Endothelial cell of umbilical vein (primary cell): Measurements from ENCODE around the gene LOXL3. TPM values are rescaled to one million over a fixed set of nuclear protein-coding genes. Genes with fewer than 3 reads are reported as not detected.

Experiments used
- BruUV-seq: library from RNA; stranded (reverse); fragments of 400-500 nt; replicated peaks from 2 replicates; lab custom pipeline; 2021; lab: Mats Ljungman, UMichigan
- CTCF ChIA-PET: fragments of 300-600, 350-600 bp; sonication (Branson Sonifier 250); formaldehyde crosslinking; loops from one replicate; lab custom pipeline; 2021; ENCODE audit warnings: antibody characterized with exemption, inconsistent platforms; lab: Charles Lee
- POLR2A ChIA-PET: fragments of 300-600, 350-600 bp; sonication (Branson Sonifier 250); formaldehyde crosslinking; loops from one replicate; lab custom pipeline; 2021; ENCODE audit warnings: antibody characterized with exemption, inconsistent platforms; lab: Charles Lee
- DNase-seq: peaks from one replicate; pipeline ENCODE4 v3.0.0-alpha.2; 2011; ENCODE audit warnings: low read depth, low spot score
- FAIRE-seq: peaks from 2 replicates; lab custom pipeline; 2011; peaks lifted over from hg19 to GRCh38; lab: Jason Lieb, UNC
- H2AFZ ChIP-seq: 2 replicates; pipeline ENCODE4 v1.6.0; 2012; ENCODE audit warnings: low read depth, low read length, control low read depth, inconsistent platforms
- H3K27ac ChIP-seq: 2 replicates; pipeline ENCODE4 v1.5.1; 2011; ENCODE audit warnings: low read depth, mild to moderate bottlenecking, control low read depth, low read length, moderate library complexity; ENCODE audit not compliant: insufficient read depth
- H3K27me3 ChIP-seq, 2 experiments: 2 replicates each; pipeline versions ENCODE4 v1.6.0 to v1.6.1; 2011; ENCODE audit warnings: low read length in 2 of 2, mixed read lengths in 1 of 2; ENCODE audit not compliant: control insufficient read depth in 2 of 2, insufficient read depth in 2 of 2
- H3K36me3 ChIP-seq, 2 experiments: 2 replicates in 1 of 2; 3 replicates in 1 of 2; pipeline ENCODE4 v1.5.1; 2011; ENCODE audit warnings: low read length in 2 of 2, mild to moderate bottlenecking in 1 of 2, moderate library complexity in 1 of 2; ENCODE audit not compliant: control insufficient read depth in 2 of 2, insufficient read depth in 2 of 2; ENCODE audit errors: extremely low read depth in 1 of 2
- H3K4me1 ChIP-seq: 3 replicates; pipeline ENCODE4 v1.5.1; 2011; ENCODE audit warnings: mild to moderate bottlenecking, low read length; ENCODE audit not compliant: control insufficient read depth, insufficient read depth; ENCODE audit errors: extremely low read depth
- H3K4me2 ChIP-seq: 2 replicates; pipeline ENCODE4 v1.6.1; 2011; ENCODE audit warnings: low read length, control low read depth, mixed read lengths; ENCODE audit not compliant: insufficient read depth
- H3K4me3 ChIP-seq, 3 experiments: fragments of 200-600 bp in 1 of 3; sonication (generic), shearing (Covaris generic) in 1 of 3; replicated peaks in 1 of 3; 2 replicates each; pipeline ENCODE4 v1.5.1; 2011 to 2016; ENCODE audit warnings: control low read depth in 3 of 3, low read length in 3 of 3, mild to moderate bottlenecking in 2 of 3, inconsistent platforms in 1 of 3, low read depth in 1 of 3, moderate library complexity in 1 of 3; ENCODE audit not compliant: insufficient read depth in 1 of 3
- H3K79me2 ChIP-seq: 2 replicates; pipeline ENCODE4 v1.6.0; 2012; ENCODE audit warnings: low read length, inconsistent platforms; ENCODE audit not compliant: control insufficient read depth, insufficient read depth
- H3K9ac ChIP-seq: replicated peaks from 2 replicates; pipeline ENCODE3; 2011; ENCODE audit warnings: low read length, control low read depth; ENCODE audit not compliant: insufficient read depth; ENCODE audit errors: extremely low read depth
- H3K9me1 ChIP-seq: replicated peaks from 3 replicates; pipeline ENCODE4 v1.6.0; 2011; ENCODE audit warnings: mild to moderate bottlenecking, low read length; ENCODE audit not compliant: control insufficient read depth, insufficient read depth; ENCODE audit errors: extremely low read depth
- H3K9me3 ChIP-seq: replicated peaks from 2 replicates; pipeline ENCODE4 v1.5.1; 2012; ENCODE audit warnings: low read length, inconsistent platforms; ENCODE audit not compliant: control insufficient read depth, insufficient read depth
- H4K20me1 ChIP-seq: replicated peaks from 2 replicates; pipeline ENCODE3; 2011; ENCODE audit warnings: mild to moderate bottlenecking, low read length; ENCODE audit not compliant: control insufficient read depth, insufficient read depth; ENCODE audit errors: extremely low read depth
- EZH2 ChIP-seq: IDR thresholded peaks from 2 replicates; pipeline ENCODE4 v1.6.1; 2012; ENCODE audit warnings: borderline replicate concordance, low read depth, mild to moderate bottlenecking, moderate library complexity, low read length, inconsistent platforms; ENCODE audit not compliant: severe bottlenecking
- FOS ChIP-seq: IDR thresholded peaks from 2 replicates; pipeline ENCODE4 v1.6.1; 2011; ENCODE audit warnings: mild to moderate bottlenecking, low read length, moderate library complexity, borderline replicate concordance; ENCODE audit not compliant: insufficient read depth
- GATA2 ChIP-seq: IDR thresholded peaks from 2 replicates; pipeline ENCODE4 v1.7.0; 2011; ENCODE audit warnings: low read depth, mild to moderate bottlenecking, moderate library complexity, mixed read lengths, low read length; ENCODE audit not compliant: insufficient read length, insufficient read depth
- POLR2A ChIP-seq: IDR thresholded peaks from 2 replicates; pipeline ENCODE4 v1.6.1; 2012; ENCODE audit warnings: low read depth, mild to moderate bottlenecking, control low read depth, low read length
- dilution Hi-C: fragments of 300-500 bp; cut with MboI; formaldehyde crosslinking; loops from one replicate; pipeline ENCODE4 v1.15.0; 2019; ENCODE audit warnings: low sequenced_read_pairs; ENCODE audit not compliant: extremely low pct_ligation_motif_present
- intact Hi-C: fragments of 100-400 bp; cut with micrococcal nuclease; formaldehyde crosslinking; loops from one replicate; pipeline ENCODE4 v1.10.0; 2022
- polyA plus RNA-seq, 4 experiments: library from polyadenylated mRNA; depleted of rRNA in 3 of 4; stranded (reverse) in 3 of 4; unstranded in 1 of 4; fragments of >200 nt; gene quantifications; 2 replicates each; pipeline versions ENCODE4 v1.2.1 to v1.2.3, GENCODE V29; 2011 to 2012; ENCODE audit warnings: missing spikeins in 1 of 4
- total RNA-seq: library from RNA; stranded (reverse); gene quantifications from 2 replicates; pipeline ENCODE4 v1.2.3, GENCODE V29; 2021

Gene LOXL3
- total and polyA plus RNA-seq, 2 donors (not counting 3 experiments of a cell fraction or from before 2014, with no cell fraction given) = 0.95 to 1.3 TPM

DNA sequence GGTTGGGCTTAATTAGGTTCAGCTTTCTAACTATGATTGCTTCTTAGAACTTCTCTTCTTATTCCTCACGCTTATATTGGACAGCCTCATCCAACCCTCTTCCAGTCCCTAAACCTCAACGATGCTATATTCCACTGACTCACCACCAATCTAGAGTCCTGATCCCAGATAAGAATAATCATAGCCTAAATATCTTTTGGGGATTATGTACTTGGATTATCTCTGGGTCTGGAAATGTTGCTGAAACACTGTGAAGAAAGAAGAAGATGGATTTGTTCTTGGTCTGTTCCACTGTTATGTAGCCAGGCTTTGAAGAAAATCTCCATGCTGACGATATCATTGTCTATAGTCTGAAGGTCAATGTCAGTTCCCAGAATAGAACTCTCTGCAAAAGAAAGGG lies 27.7 kb upstream of the LOXL3 start:
- Histone ChIP-seq H2AFZ (no peak overlapping the region), H3K9me3 (no peaks in the 10 kb centered on the region), H3K9ac (no peak overlapping the region), H3K27ac (no peak overlapping the region), H3K36me3 (no peaks in the 10 kb centered on the region), H3K4me2 (no peak overlapping the region), H3K79me2 (no peaks in the 10 kb centered on the region), H3K27me3 (peaks cover 6 to 7% of the 10 kb centered on the region in 2 experiments), H3K4me3 (no peak overlapping the region), H4K20me1 (no peaks in the 10 kb centered on the region), H3K9me1 (no peaks in the 10 kb centered on the region), H3K4me1 (no peaks in the 10 kb centered on the region)
- intact Hi-C loops (no loop called here), dilution Hi-C loops (no loop called here)
- CTCF ChIA-PET = no interaction called here
- FAIRE-seq (no peak), DNase-seq (no peak)
- POLR2A ChIA-PET = no interaction called here
- BruUV-seq = no TSS peak
- TF ChIP-seq GATA2 (no peak), FOS (no peak), EZH2 (no peak)

- POLR2A ChIA-PET = interaction anchor here (0.6 kb wide), 1 partner anchor 552 kb away, joined by 3 read pairs; no protein-coding TSS in a partner anchor
- H2AFZ ChIP-seq = no peak overlapping the region
- H3K9ac ChIP-seq = no peak overlapping the region
- dilution Hi-C loops = no loop called here
- H3K4me1 ChIP-seq = peaks cover 7% of the 10 kb centered on the region
- H3K9me3 ChIP-seq = no peaks in the 10 kb centered on the region
- H3K4me3 ChIP-seq = no peak overlapping the region
- H3K9me1 ChIP-seq = no peaks in the 10 kb centered on the region
- intact Hi-C loops = no loop called here
- DNase-seq = no peak
- H3K79me2 ChIP-seq = no peaks in the 10 kb centered on the region
- H3K36me3 ChIP-seq = no peaks in the 10 kb centered on the region
- TF ChIP-seq POLR2A = no peak
- CTCF ChIA-PET = interaction anchor here (1.0 to 1.8 kb wide), 2 partner anchors 71 to 96 kb away, joined by 4 to 6 read pairs; partner anchors contain the start of genes CCDC142, PCGF1 and TTC31
- no peak overlapping the region for H3K27ac ChIP-seq
- peaks cover 8 to 9% of the 10 kb centered on the region in 2 experiments for H3K27me3 ChIP-seq
- no peak for FAIRE-seq
- BruUV-seq = no TSS peak
- H4K20me1 ChIP-seq = no peaks in the 10 kb centered on the region
- H3K4me2 ChIP-seq = no peak overlapping the region
These were observed 24.7 kb upstream of the LOXL3 start for GRCh38 chr2:74578408-74578807.
